ENCODE results near the gene DMTF1.

DMTF1 gene

DNA sequence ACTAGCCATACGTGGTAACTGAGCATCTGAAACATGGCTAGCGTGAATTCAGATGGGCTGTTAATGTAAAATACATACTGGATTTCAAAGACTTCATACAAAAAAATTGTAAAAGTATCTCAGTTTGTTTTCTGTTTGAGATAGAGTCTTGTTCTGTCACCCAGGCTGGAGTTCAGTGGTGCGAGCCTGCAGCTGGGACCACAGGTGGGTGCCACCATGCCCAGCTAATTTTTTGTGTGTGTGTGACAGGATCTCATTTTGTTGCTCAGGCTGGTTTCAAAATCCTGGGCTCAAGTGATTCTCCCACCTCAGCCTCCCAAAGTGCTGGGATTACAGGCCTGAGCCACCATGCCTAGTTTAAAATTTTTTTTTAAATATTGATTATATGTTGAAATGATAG is 62.8 kb downstream of the DMTF1 start:
- no peak for TF ChIP-seq EZH2phosphoT487 (IDR thresholded peaks at IDR 0.05; ENCODE audit: borderline replicate concordance)
- TF ChIP-seq, protein P1, sequence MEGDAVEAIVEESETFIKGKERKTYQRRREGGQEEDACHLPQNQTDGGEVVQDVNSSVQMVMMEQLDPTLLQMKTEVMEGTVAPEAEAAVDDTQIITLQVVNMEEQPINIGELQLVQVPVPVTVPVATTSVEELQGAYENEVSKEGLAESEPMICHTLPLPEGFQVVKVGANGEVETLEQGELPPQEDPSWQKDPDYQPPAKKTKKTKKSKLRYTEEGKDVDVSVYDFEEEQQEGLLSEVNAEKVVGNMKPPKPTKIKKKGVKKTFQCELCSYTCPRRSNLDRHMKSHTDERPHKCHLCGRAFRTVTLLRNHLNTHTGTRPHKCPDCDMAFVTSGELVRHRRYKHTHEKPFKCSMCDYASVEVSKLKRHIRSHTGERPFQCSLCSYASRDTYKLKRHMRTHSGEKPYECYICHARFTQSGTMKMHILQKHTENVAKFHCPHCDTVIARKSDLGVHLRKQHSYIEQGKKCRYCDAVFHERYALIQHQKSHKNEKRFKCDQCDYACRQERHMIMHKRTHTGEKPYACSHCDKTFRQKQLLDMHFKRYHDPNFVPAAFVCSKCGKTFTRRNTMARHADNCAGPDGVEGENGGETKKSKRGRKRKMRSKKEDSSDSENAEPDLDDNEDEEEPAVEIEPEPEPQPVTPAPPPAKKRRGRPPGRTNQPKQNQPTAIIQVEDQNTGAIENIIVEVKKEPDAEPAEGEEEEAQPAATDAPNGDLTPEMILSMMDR (conservative IDR thresholded peaks at IDR 0.05; ENCODE audit: low read length) = no peak
- Histone ChIP-seq H3K9me2 (replicated peaks; ENCODE audit: low read depth, low read length) (no peaks in the 10 kb centered on the region), H3K4me2 (ENCODE audit: low read depth, low read length, poor library complexity, severe bottlenecking) (peak overlapping the region; percentile 65), H4K20me1 (ENCODE audit: insufficient read depth, low read length, poor library complexity, severe bottlenecking) (peaks cover 21% of the 10 kb centered on the region), H3K79me2 (ENCODE audit: insufficient read depth, low read length) (peaks cover 89% of the 10 kb centered on the region), H3K4me1 (ENCODE audit: insufficient read depth, low read length, poor library complexity, severe bottlenecking) (peaks cover 65% of the 10 kb centered on the region), H3K9ac (ENCODE audit: low read depth, low read length, poor library complexity, severe bottlenecking) (no peak overlapping the region), H3K36me3 (ENCODE audit: insufficient read depth, low read length) (no peaks in the 10 kb centered on the region), H2AFZ (ENCODE audit: low read length) (no peak overlapping the region), H3K4me3 (ENCODE audit: low read length, poor library complexity, severe bottlenecking) (peak overlapping the region; percentile 35), H3K9me3 (ENCODE audit: insufficient read depth, low read depth, low read length) (no peaks in the 10 kb centered on the region), H3K27me3 (ENCODE audit: insufficient read depth, low read length, poor library complexity, severe bottlenecking) (no peaks in the 10 kb centered on the region), H3F3A (ENCODE audit: low read depth) (no peaks in the 10 kb centered on the region; the same call in 1 of the 2 replicates)

DNA sequence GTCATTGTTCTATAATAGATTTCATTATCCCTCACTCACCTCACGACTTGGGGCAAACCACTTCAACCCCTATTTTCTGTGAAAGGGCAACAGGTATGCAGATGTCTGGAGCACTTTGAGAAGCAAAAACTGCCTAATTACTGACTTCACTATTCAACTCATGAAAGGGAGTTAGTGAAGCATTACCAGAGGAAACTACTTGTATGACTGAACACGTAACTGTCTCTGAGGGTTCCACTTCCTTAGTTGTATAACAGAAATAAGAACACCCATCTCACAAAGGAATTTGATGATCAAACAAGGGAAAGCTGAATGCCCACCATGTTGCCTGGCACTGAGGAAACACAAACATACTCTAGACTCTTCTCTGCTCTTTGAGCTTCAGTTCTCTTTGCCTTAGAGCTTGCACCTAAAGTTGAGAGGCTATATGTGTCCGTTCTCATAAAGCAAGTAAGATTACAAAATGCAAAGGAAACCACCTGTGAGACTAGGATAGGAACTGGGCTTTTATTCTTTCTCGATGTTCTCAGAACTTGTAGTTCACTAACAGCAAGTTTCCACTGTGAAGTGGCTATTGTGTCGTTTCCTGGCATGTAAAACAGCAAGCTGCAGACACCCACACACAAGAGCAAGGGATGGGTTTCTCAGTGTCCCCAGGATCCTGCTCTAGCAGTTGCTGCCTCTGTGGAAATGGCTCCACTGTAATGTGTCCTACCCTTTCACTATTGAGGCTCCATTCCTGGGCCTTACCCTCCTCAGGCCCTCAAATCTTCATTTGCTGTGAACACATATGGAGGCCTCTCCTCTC is 64.7 kb downstream of the DMTF1 start:
- TF ChIP-seq EZH2phosphoT487 (IDR thresholded peaks at IDR 0.05; ENCODE audit: borderline replicate concordance) = no peak
- TF ChIP-seq, protein P1 (conservative IDR thresholded peaks at IDR 0.05; ENCODE audit: low read length) = no peak
- Histone ChIP-seq H3K4me1 (ENCODE audit: insufficient read depth, low read length, poor library complexity, severe bottlenecking) (peaks cover 61% of the 10 kb centered on the region), H2AFZ (ENCODE audit: low read length) (peak overlapping the region; percentile 70), H3K9ac (ENCODE audit: low read depth, low read length, poor library complexity, severe bottlenecking) (peak overlapping the region; percentile 71), H3K4me3 (ENCODE audit: low read length, poor library complexity, severe bottlenecking) (peak overlapping the region; percentile 85), H3F3A (ENCODE audit: low read depth) (no peaks in the 10 kb centered on the region; the same call in 1 of the 2 replicates), H3K36me3 (ENCODE audit: insufficient read depth, low read length) (no peaks in the 10 kb centered on the region), H3K9me2 (replicated peaks; ENCODE audit: low read depth, low read length) (no peaks in the 10 kb centered on the region), H3K9me3 (ENCODE audit: insufficient read depth, low read depth, low read length) (no peaks in the 10 kb centered on the region), H3K4me2 (ENCODE audit: low read depth, low read length, poor library complexity, severe bottlenecking) (peak overlapping the region; percentile 77), H3K79me2 (ENCODE audit: insufficient read depth, low read length) (peaks cover 73% of the 10 kb centered on the region), H3K27me3 (ENCODE audit: insufficient read depth, low read length, poor library complexity, severe bottlenecking) (peaks cover 7% of the 10 kb centered on the region), H4K20me1 (ENCODE audit: insufficient read depth, low read length, poor library complexity, severe bottlenecking) (peaks cover 17% of the 10 kb centered on the region)

DNA sequence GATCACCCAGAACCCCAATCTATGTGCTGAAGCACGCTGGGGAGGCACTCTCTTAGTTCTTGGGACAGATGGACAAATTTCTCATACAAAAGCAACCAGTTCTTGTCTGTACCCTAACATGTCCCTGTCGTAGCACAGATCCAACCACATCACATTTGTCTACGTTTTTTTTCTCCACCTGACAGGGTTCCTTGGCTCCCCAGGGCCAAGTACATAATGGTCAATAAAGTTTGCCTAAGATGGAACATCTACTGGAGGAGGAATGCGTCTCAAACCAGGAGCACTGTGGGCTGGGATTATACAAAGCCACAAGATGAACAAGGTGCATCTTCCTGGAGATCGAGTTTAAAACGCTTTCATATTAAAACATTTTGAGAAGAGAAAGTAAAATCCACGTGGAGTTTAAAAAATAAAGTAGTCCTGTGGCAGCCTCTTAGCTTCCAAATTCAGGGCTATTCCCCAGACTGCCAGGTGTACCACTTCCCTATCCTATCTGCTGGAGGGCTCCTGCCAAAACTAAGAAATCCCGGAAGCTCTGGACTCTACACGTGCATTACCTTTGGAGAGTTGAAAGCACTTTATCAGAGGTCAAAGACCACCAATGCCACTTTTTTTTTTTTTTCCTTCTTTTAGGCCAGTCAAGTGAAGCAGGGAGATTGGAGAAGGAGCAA is 65.9 kb downstream of the DMTF1 start:
- Histone ChIP-seq H3K27me3 (ENCODE audit: insufficient read depth, low read length, poor library complexity, severe bottlenecking) (peaks cover 14% of the 10 kb centered on the region), H3K4me1 (ENCODE audit: insufficient read depth, low read length, poor library complexity, severe bottlenecking) (peaks cover 49% of the 10 kb centered on the region), H3K9ac (ENCODE audit: low read depth, low read length, poor library complexity, severe bottlenecking) (peak overlapping the region; percentile 71), H3K4me2 (ENCODE audit: low read depth, low read length, poor library complexity, severe bottlenecking) (peak overlapping the region; percentile 77), H2AFZ (ENCODE audit: low read length) (no peak overlapping the region), H3F3A (ENCODE audit: low read depth) (no peaks in the 10 kb centered on the region; the same call in 1 of the 2 replicates), H3K4me3 (ENCODE audit: low read length, poor library complexity, severe bottlenecking) (peak overlapping the region; percentile 85), H3K9me2 (replicated peaks; ENCODE audit: low read depth, low read length) (no peaks in the 10 kb centered on the region), H3K79me2 (ENCODE audit: insufficient read depth, low read length) (peaks cover 63% of the 10 kb centered on the region), H3K36me3 (ENCODE audit: insufficient read depth, low read length) (no peaks in the 10 kb centered on the region), H3K9me3 (ENCODE audit: insufficient read depth, low read depth, low read length) (no peaks in the 10 kb centered on the region), H4K20me1 (ENCODE audit: insufficient read depth, low read length, poor library complexity, severe bottlenecking) (peaks cover 9% of the 10 kb centered on the region)
- TF ChIP-seq, protein P1 (conservative IDR thresholded peaks at IDR 0.05; ENCODE audit: low read length) = no peak
- no peak for TF ChIP-seq EZH2phosphoT487 (IDR thresholded peaks at IDR 0.05; ENCODE audit: borderline replicate concordance)

Measured in Loucy (cell line).